Ascending aorta (tissue), 2 donors: ENCODE measurements around the gene EIF3L. TPM values are rescaled to one million over a fixed set of nuclear protein-coding genes. Genes with fewer than 3 reads are reported as not detected.

Source experiments
- DNase-seq, 2 donors: peaks; one replicate each; pipeline ENCODE4 v3.0.0-alpha.2; 2019; ENCODE audit warnings: low spot score in 2 of 2
- H3K27ac ChIP-seq, 2 donors: fragments of 200-600 bp; sonication (generic); one replicate each; pipeline ENCODE4 v1.5.1; 2016 to 2017; ENCODE audit warnings: mild to moderate bottlenecking in 1 of 2
- H3K27me3 ChIP-seq: fragments of 200-600 bp; sonication (generic); one replicate; pipeline ENCODE4 v1.5.1; 2017
- H3K36me3 ChIP-seq, 2 donors: fragments of 200-600 bp; sonication (generic); one replicate each; pipeline ENCODE4 v1.5.1; 2016
- H3K4me1 ChIP-seq, 2 donors: fragments of 200-600 bp; sonication (generic); one replicate each; pipeline ENCODE4 v1.5.1; 2016 to 2017; ENCODE audit warnings: mild to moderate bottlenecking in 1 of 2
- H3K4me3 ChIP-seq, 2 donors: fragments of 200-600 bp; sonication (generic); one replicate each; pipeline ENCODE4 v1.5.1; 2016 to 2017; ENCODE audit warnings: mild to moderate bottlenecking in 1 of 2
- H3K9me3 ChIP-seq, 2 donors: fragments of 200-600 bp; sonication (generic); one replicate each; pipeline ENCODE4 v1.5.1; 2016
- CTCF ChIP-seq, 3 experiments: fragments of 200-600 bp in 2 of 3; fragments of 450-650 bp in 1 of 3; sonication (generic) in 2 of 3; IDR thresholded peaks; one replicate each; pipeline ENCODE4 v1.5.1; 2016 to 2019; ENCODE audit warnings: antibody characterized with exemption in 3 of 3, mild to moderate bottlenecking in 1 of 3, moderate library complexity in 1 of 3
- intact Hi-C: fragments of 100-400 bp; cut with DNase I; formaldehyde crosslinking; loops from one replicate; pipeline ENCODE4 v1.15.1; 2023
- total RNA-seq: library from RNA; depleted of rRNA; stranded (reverse); fragments of >200 nt; gene quantifications from one replicate; pipeline ENCODE4 v1.1.0, GENCODE V29; 2016

EIF3L gene
- total RNA-seq, 1 donor from 2014 or later, result 256 TPM

DNA sequence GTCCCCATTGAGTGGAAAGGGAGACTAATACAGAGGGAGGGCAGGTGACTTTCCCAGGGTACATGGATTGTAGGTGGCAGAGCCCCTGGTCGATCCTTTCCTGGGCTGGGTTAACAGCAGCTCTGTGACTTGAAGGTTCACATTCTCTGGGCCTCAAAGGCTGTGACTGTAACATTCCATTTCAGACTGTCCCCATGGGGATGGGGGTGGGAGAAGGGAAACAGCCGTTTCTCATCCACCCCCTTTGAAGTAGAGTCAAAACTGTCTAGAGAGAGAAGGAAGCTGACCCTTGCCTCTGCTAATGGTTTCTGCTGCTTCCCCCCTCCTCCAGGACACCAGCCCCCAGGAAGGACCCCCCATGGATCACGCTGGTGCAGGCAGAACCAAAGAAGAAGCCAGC is 76.1 kb downstream of the EIF3L start:
- Histone ChIP-seq H3K36me3 (peaks cover 72 to 78% of the 10 kb centered on the region in 2 donors), H3K4me1 (no peaks in the 10 kb centered on the region), H3K27ac (no peak overlapping the region), H3K27me3 (no peaks in the 10 kb centered on the region), H3K4me3 (no peak overlapping the region), H3K9me3 (no peaks in the 10 kb centered on the region)
- no peak for TF ChIP-seq CTCF (IDR thresholded peaks at IDR 0.05)
- intact Hi-C loops, result no loop called here
- no peak for DNase-seq

- intact Hi-C loops, result no loop called here
- Histone ChIP-seq H3K4me1 (no peaks in the 10 kb centered on the region), H3K36me3 (peaks cover 69 to 78% of the 10 kb centered on the region in 2 donors)
Measured at GRCh38 chr22:37925767-37926166, 76.5 kb downstream of the EIF3L start.

GRCh38 chr22:37926358-37926757 is 77.1 kb downstream of the EIF3L start:
- Histone ChIP-seq H3K4me1 (no peaks in the 10 kb centered on the region), H3K27ac (no peak overlapping the region), H3K9me3 (no peaks in the 10 kb centered on the region)

More at GRCh38 chr22:37925767-37926166, 76.5 kb downstream of the EIF3L start:
- no peaks in the 10 kb centered on the region for H3K27me3 ChIP-seq
- no peaks in the 10 kb centered on the region for H3K9me3 ChIP-seq
- no peak for TF ChIP-seq CTCF (IDR thresholded peaks at IDR 0.05)
- no peak overlapping the region for H3K4me3 ChIP-seq
- no peak for DNase-seq
- no peak overlapping the region for H3K27ac ChIP-seq

DNA sequence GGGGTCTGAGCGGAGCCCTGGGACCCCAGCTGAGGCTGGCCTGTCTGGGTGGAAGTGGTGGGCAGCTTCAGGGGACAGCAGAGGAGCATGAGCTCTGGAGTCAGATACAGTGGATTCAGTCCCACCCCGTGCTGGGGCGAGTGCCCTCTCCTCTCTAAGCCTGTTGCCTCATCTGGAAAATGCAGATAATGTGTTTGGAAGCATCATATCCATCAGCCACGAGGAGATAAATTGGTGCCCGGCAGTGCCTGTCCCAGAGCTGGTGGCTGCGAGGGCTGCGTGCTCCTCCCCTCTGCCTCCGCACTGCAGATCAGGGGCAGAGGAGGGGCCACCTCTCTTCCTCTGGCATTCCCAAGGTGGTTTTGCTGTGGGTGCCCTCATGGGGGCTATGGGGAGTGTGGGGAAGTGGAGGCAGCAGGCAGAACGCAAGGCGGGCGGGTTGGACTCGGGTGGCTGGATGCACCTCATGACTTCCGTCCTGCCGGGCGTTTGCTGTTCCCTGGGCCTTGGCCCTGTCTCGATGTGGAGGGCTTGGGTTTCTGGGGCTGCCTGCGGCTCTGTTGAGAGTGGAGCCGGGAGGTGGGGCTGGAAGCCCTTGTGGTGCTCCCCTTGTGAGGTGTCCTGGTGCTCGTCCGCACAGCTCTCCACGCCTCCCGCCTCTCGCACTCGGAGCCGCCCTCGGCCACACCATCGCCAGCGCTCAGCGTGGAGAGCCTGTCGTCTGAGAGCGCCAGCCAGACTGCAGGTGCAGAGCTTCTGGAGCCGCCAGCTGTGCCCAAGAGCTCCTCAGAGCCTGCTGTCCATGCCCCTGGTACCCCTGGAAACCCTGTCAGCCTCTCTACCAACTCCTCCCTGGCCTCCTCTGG is 77.8 kb downstream of the EIF3L start:
- Histone ChIP-seq H3K27ac (no peak overlapping the region), H3K4me1 (no peaks in the 10 kb centered on the region), H3K36me3 (peaks cover 67 to 73% of the 10 kb centered on the region in 2 donors), H3K27me3 (no peaks in the 10 kb centered on the region), H3K9me3 (no peaks in the 10 kb centered on the region), H3K4me3 (no peak overlapping the region)
- intact Hi-C loops, result no loop called here
- DNase-seq, result no peak
- no peak for TF ChIP-seq CTCF (IDR thresholded peaks at IDR 0.05)

More at GRCh38 chr22:37926358-37926757, 77.1 kb downstream of the EIF3L start:
- no peak for DNase-seq
- Histone ChIP-seq H3K36me3 (peaks cover 63 to 75% of the 10 kb centered on the region in 2 donors), H3K27me3 (no peaks in the 10 kb centered on the region), H3K4me3 (no peak overlapping the region)
- intact Hi-C loops, result no loop called here
- no peak for TF ChIP-seq CTCF (IDR thresholded peaks at IDR 0.05)

DNA sequence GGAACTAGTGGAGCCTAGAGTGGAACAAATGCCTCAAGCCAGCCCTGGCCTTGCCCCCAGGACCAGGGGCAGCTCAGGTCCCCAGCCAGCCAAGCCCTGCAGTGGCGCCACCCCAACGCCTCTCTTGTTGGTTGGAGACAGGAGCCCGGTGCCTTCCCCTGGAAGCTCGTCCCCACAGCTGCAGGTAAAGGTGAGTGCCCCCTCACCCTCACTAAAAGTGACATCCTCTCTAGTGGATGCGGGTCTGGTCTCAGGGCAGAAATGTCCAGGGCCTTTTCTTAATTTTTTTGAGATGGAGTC is 78.4 kb downstream of the EIF3L start:
- no peak for TF ChIP-seq CTCF (IDR thresholded peaks at IDR 0.05)
- Histone ChIP-seq H3K4me1 (no peaks in the 10 kb centered on the region), H3K9me3 (no peaks in the 10 kb centered on the region), H3K27ac (no peak overlapping the region), H3K27me3 (no peaks in the 10 kb centered on the region), H3K36me3 (peaks cover 72 to 73% of the 10 kb centered on the region in 2 donors), H3K4me3 (no peak overlapping the region)
- intact Hi-C loops, result no loop called here
- DNase-seq, result no peak
